IMR-90 (cell line): Measurements from ENCODE around the gene NCOA7. TPM values are rescaled to one million over a fixed set of nuclear protein-coding genes. Genes with fewer than 3 reads are reported as not detected.

Experiments
- ATAC-seq: fragments of 200-7000 bp; cut with Tn5 transposase; 2 replicates; pipeline ENCODE4 v1.9.1; 2020; ENCODE audit warnings: low read depth, mild to moderate bottlenecking, moderate library complexity
- BruUV-seq: library from RNA; stranded (reverse); fragments of 400-500 nt; replicated peaks from 2 replicates; lab custom pipeline; 2021; lab: Mats Ljungman, UMichigan
- CTCF ChIA-PET: fragments of 300-600 bp; formaldehyde crosslinking; extraction: SDS; loops from one replicate; lab custom pipeline; 2021; ENCODE audit warnings: antibody characterized with exemption; lab: Yijun Ruan, JAX
- POLR2A ChIA-PET: fragments of 300-600 bp; sonication (Branson Sonifier 250); formaldehyde crosslinking; loops from one replicate; lab custom pipeline; 2022; ENCODE audit warnings: antibody characterized with exemption; ENCODE audit not compliant: unreplicated experiment; lab: Charles Lee
- DNase-seq: peaks from one replicate; pipeline ENCODE4 v3.0.0; 2013
- H2AFZ ChIP-seq: replicated peaks from 2 replicates; pipeline ENCODE3; 2013; ENCODE audit warnings: low read length, mild to moderate bottlenecking; ENCODE audit not compliant: poor library complexity
- H2AK5ac ChIP-seq: 2 replicates; pipeline ENCODE4 v1.6.1; 2013; ENCODE audit warnings: low read depth, low read length, inconsistent platforms
- H2AK9ac ChIP-seq: replicated peaks from 2 replicates; pipeline ENCODE3; 2013; ENCODE audit warnings: mild to moderate bottlenecking, low read depth, low read length, moderate library complexity; ENCODE audit not compliant: poor library complexity
- H2BK120ac ChIP-seq: 2 replicates; pipeline ENCODE4 v1.6.1; 2013; ENCODE audit warnings: low read depth, low read length, inconsistent platforms
- H2BK15ac ChIP-seq: 3 replicates; pipeline ENCODE4 v1.6.1; 2013; ENCODE audit warnings: low read depth, low read length, inconsistent platforms
- H2BK20ac ChIP-seq: 2 replicates; pipeline ENCODE4 v1.6.1; 2013; ENCODE audit warnings: low read depth, mild to moderate bottlenecking, inconsistent platforms, low read length, moderate library complexity
- H2BK5ac ChIP-seq: 2 replicates; pipeline ENCODE4 v1.6.1; 2013; ENCODE audit warnings: mild to moderate bottlenecking, low read depth, low read length, inconsistent platforms; ENCODE audit not compliant: poor library complexity, severe bottlenecking
- H3K14ac ChIP-seq: replicated peaks from 2 replicates; pipeline ENCODE4 v1.6.1; 2013; ENCODE audit warnings: low read depth, low read length, inconsistent platforms
- H3K18ac ChIP-seq: 2 replicates; pipeline ENCODE4 v1.6.1; 2013; ENCODE audit warnings: low read depth, low read length, control low read depth
- H3K23ac ChIP-seq: 2 replicates; pipeline ENCODE4 v1.6.1; 2013; ENCODE audit warnings: low read depth, low read length, inconsistent platforms
- H3K27ac ChIP-seq: 2 replicates; pipeline ENCODE4 v1.5.1; 2013; ENCODE audit warnings: mild to moderate bottlenecking, control low read depth, low read length; ENCODE audit not compliant: insufficient read depth
- H3K27me3 ChIP-seq: 2 replicates; pipeline ENCODE4 v1.6.1; 2013; ENCODE audit warnings: low read length; ENCODE audit not compliant: control insufficient read depth, insufficient read depth
- H3K36me3 ChIP-seq: 2 replicates; pipeline ENCODE4 v1.6.1; 2013; ENCODE audit warnings: low read length, mixed read lengths; ENCODE audit not compliant: control insufficient read depth, insufficient read depth
- H3K4ac ChIP-seq: 2 replicates; pipeline ENCODE4 v1.6.1; 2013; ENCODE audit warnings: low read depth, low read length, inconsistent platforms
- H3K4me1 ChIP-seq: 2 replicates; pipeline ENCODE4 v1.6.1; 2013; ENCODE audit warnings: low read length, mixed read lengths; ENCODE audit not compliant: control insufficient read depth, insufficient read depth
- H3K4me2 ChIP-seq: 2 replicates; pipeline ENCODE4 v1.6.1; 2013; ENCODE audit warnings: low read depth, mild to moderate bottlenecking, control low read depth, low read length, moderate library complexity
- H3K4me3 ChIP-seq: 2 replicates; pipeline ENCODE4 v1.5.1; 2013; ENCODE audit warnings: low read depth, mild to moderate bottlenecking, control low read depth, low read length, moderate library complexity; ENCODE audit not compliant: insufficient read depth
- H3K56ac ChIP-seq: 2 replicates; pipeline ENCODE4 v1.6.1; 2013; ENCODE audit warnings: low read length, inconsistent platforms; ENCODE audit not compliant: insufficient read depth; ENCODE audit errors: extremely low read depth
- H3K79me1 ChIP-seq, 2 experiments: 2 replicates each; pipeline ENCODE4 v1.6.1; 2013; ENCODE audit warnings: low read length in 2 of 2, inconsistent platforms in 1 of 2, low read depth in 1 of 2
- H3K9ac ChIP-seq: 2 replicates; pipeline ENCODE4 v1.6.1; 2013; ENCODE audit warnings: low read depth, low read length, control low read depth
- H3K9me1 ChIP-seq: 2 replicates; pipeline ENCODE4 v1.6.1; 2013; ENCODE audit warnings: low read length, inconsistent platforms; ENCODE audit not compliant: insufficient read depth
- H3K9me3 ChIP-seq: 2 replicates; pipeline ENCODE4 v1.6.1; 2013; ENCODE audit warnings: low read length; ENCODE audit not compliant: control insufficient read depth, insufficient read depth
- H4K20me1 ChIP-seq: 2 replicates; pipeline ENCODE4 v1.6.1; 2013; ENCODE audit warnings: low read length, inconsistent platforms; ENCODE audit not compliant: insufficient read depth
- H4K5ac ChIP-seq: 2 replicates; pipeline ENCODE4 v1.6.1; 2013; ENCODE audit warnings: mild to moderate bottlenecking, low read depth, low read length, control low read depth
- H4K8ac ChIP-seq, 2 experiments: 2 replicates each; pipeline ENCODE4 v1.6.1; 2013; ENCODE audit warnings: low read depth in 2 of 2, low read length in 2 of 2, control low read depth in 1 of 2, inconsistent platforms in 1 of 2
- H4K91ac ChIP-seq: 2 replicates; pipeline ENCODE4 v1.6.1; 2013; ENCODE audit warnings: low read depth, low read length, inconsistent platforms; ENCODE audit not compliant: insufficient read depth
- BHLHE40 ChIP-seq: fragments of 150-350 bp; IDR thresholded peaks from 2 replicates; pipeline ENCODE4 v1.6.1; 2016; ENCODE audit warnings: mild to moderate bottlenecking, low read depth, low read length
- CEBPB ChIP-seq: IDR thresholded peaks from 2 replicates; pipeline ENCODE4 v1.6.1; 2012; ENCODE audit warnings: low read depth, low read length, improper control_type of control experiment
- CHD1 ChIP-seq: IDR thresholded peaks from 2 replicates; pipeline ENCODE4 v1.6.1; 2012; ENCODE audit warnings: low read depth, low read length, improper control_type of control experiment
- FOS ChIP-seq: fragments of 150-350 bp; IDR thresholded peaks from 2 replicates; pipeline ENCODE4 v1.6.1; 2016; ENCODE audit warnings: low read depth, low read length
- MAFK ChIP-seq: IDR thresholded peaks from 2 replicates; pipeline ENCODE4 v1.6.1; 2012; ENCODE audit warnings: low read depth, low read length, improper control_type of control experiment
- MAZ ChIP-seq: IDR thresholded peaks from 2 replicates; pipeline ENCODE4 v1.6.1; 2012; ENCODE audit warnings: low read depth, mild to moderate bottlenecking, low read length, improper control_type of control experiment, moderate library complexity, borderline replicate concordance
- MXI1 ChIP-seq: IDR thresholded peaks from 2 replicates; pipeline ENCODE4 v1.6.1; 2012; ENCODE audit warnings: low read depth, mild to moderate bottlenecking, low read length, moderate library complexity, borderline replicate concordance
- NFE2L2 ChIP-seq: fragments of 150-350 bp; IDR thresholded peaks from 2 replicates; pipeline ENCODE4 v1.6.1; 2016; ENCODE audit warnings: low read depth, mild to moderate bottlenecking, low read length
- POLR2A ChIP-seq: IDR thresholded peaks from 2 replicates; pipeline ENCODE4 v1.6.1; 2012; ENCODE audit warnings: mild to moderate bottlenecking, low read depth, low read length
- RAD21 ChIP-seq: IDR thresholded peaks from 2 replicates; pipeline ENCODE4 v1.6.1; 2012; ENCODE audit warnings: low read length, improper control_type of control experiment
- RCOR1 ChIP-seq: IDR thresholded peaks from 2 replicates; pipeline ENCODE4 v1.6.1; 2012; ENCODE audit warnings: mild to moderate bottlenecking, low read length, improper control_type of control experiment; ENCODE audit not compliant: insufficient replicate concordance
- RFX5 ChIP-seq: IDR thresholded peaks from 2 replicates; pipeline ENCODE4 v1.8.0; 2012; ENCODE audit warnings: low read depth, mild to moderate bottlenecking, low read length, moderate library complexity
- SMC3 ChIP-seq: fragments of 150-350 bp; IDR thresholded peaks from 2 replicates; pipeline ENCODE4 v1.6.1; 2016; ENCODE audit warnings: low read depth, mild to moderate bottlenecking, antibody characterized with exemption, low read length, moderate library complexity
- WGBS, 2 experiments: methylation state at CpG; one replicate each; pipeline versions ENCODE4 v1.1.5 to v1.1.7; 2013; ENCODE audit warnings: missing lambda C conversion rate in 2 of 2; ENCODE audit not compliant: insufficient read length in 1 of 2; ENCODE audit errors: extremely low coverage in 2 of 2; 5-methylcytosine and 5-hydroxymethylcytosine counted together
- dilution Hi-C: fragments of 300-500 bp; cut with HindIII; formaldehyde crosslinking; loops from one replicate; pipeline ENCODE4 v1.14.3; 2018; ENCODE audit warnings: low sequenced_read_pairs; ENCODE audit not compliant: unreplicated experiment
- in situ Hi-C: fragments of 300-500 bp; cut with MboI; formaldehyde crosslinking; loops from 3 replicates; pipeline ENCODE4 v1.14.3; 2019; ENCODE audit warnings: low sequenced_read_pairs, inconsistent platforms, mixed read lengths
- intact Hi-C: fragments of 100-400 bp; cut with micrococcal nuclease; formaldehyde crosslinking; loops from 2 replicates; pipeline ENCODE4 v1.10.0; 2022
- polyA plus RNA-seq, 3 experiments: library from polyadenylated mRNA; depleted of rRNA; stranded (reverse); fragments of >200 nt; gene quantifications; 2 replicates each; pipeline ENCODE4 v1.2.3, GENCODE V29; 2012; ENCODE audit warnings: low replicate concordance in 1 of 3
- total RNA-seq: library from RNA; depleted of rRNA; stranded (reverse); fragments of >200 nt; gene quantifications from 2 replicates; pipeline ENCODE4 v1.2.3, GENCODE V29; 2012
- TF ChIP-seq, protein P1 (sequence below): fragments of 150-350 bp; IDR thresholded peaks from 2 replicates; pipeline ENCODE4 v1.6.1; 2017; ENCODE audit warnings: mild to moderate bottlenecking, antibody characterized with exemption, low read length, low read depth
- TF ChIP-seq, protein P2 (sequence below): conservative IDR thresholded peaks from 2 replicates; pipeline ENCODE4 v1.5.1; 2012; ENCODE audit warnings: mild to moderate bottlenecking, low read depth, low read length, improper control_type of control experiment

Gene NCOA7
- total and polyA plus RNA-seq, 2 of the 4 experiments (the other 2 are of a cell fraction): 12.6 to 12.9 TPM

- TF ChIP-seq CHD1 (no peak), BHLHE40 (no peak)
Measured at GRCh38 chr6:125906158-125906998, 115.6 kb downstream of the NCOA7 start (continued).

DNA sequence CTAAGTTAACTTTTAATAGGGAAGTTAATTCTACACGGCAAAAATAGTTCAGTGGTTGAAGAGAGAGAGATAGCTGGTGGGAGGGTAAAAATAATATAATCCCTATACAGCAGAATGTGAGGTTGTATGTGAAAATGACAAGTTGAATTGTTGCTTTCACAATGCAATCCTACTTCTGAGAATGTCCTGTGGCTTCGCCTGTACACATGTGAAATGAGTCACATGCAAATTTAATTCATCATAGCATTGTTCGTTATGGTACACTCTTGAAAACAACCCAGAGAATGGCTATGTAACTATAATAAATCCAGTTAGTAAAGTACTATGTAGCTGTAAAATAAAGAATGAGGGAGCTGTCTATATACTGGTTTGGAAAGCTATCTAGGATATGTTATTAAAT, 119.8 kb downstream of the NCOA7 start:
- Histone ChIP-seq H3K4me2 (no peak overlapping the region), H4K5ac (no peak overlapping the region), H2BK20ac (no peak overlapping the region), H3K27ac (no peak overlapping the region), H3K56ac (no peak overlapping the region), H4K91ac (no peak overlapping the region), H3K36me3 (peaks cover 4% of the 10 kb centered on the region), H3K14ac (no peak overlapping the region), H3K79me1 (no peaks in the 10 kb centered on the region), H3K27me3 (no peaks in the 10 kb centered on the region), H4K20me1 (no peaks in the 10 kb centered on the region), H3K9me3 (no peaks in the 10 kb centered on the region), H4K8ac (no peak overlapping the region), H3K23ac (no peak overlapping the region), H2BK120ac (no peak overlapping the region), H2BK5ac (peak overlapping the region; percentile 2), H3K9me1 (peaks cover 6% of the 10 kb centered on the region), H2AK5ac (no peak overlapping the region), H2AFZ (no peak overlapping the region), H3K9ac (no peak overlapping the region), H2BK15ac (no peak overlapping the region), H3K4ac (no peak overlapping the region), H3K4me1 (peaks cover 2% of the 10 kb centered on the region; the same call in 1 of the 2 replicates), H2AK9ac (no peak overlapping the region), H3K4me3 (no peak overlapping the region), H3K18ac (no peak overlapping the region)
- ATAC-seq (peak; percentile 33), DNase-seq (peak; percentile 76)
- ChIA-PET POLR2A (no interaction called here), CTCF (no interaction called here)
- dilution Hi-C loops: no loop called here
- no CpG with 5 or more reads among the region's 3 CpGs for WGBS, 2 experiments
- intact Hi-C loops: no loop called here
- in situ Hi-C loops: no loop called here
- TF ChIP-seq, protein P1, sequence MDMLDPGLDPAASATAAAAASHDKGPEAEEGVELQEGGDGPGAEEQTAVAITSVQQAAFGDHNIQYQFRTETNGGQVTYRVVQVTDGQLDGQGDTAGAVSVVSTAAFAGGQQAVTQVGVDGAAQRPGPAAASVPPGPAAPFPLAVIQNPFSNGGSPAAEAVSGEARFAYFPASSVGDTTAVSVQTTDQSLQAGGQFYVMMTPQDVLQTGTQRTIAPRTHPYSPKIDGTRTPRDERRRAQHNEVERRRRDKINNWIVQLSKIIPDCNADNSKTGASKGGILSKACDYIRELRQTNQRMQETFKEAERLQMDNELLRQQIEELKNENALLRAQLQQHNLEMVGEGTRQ: no peak
- TF ChIP-seq NFE2L2 (no peak), RFX5 (no peak), FOS (peak; percentile 43; the same call in 1 of the 2 replicates), POLR2A (no peak), SMC3 (no peak), MAFK (no peak), RCOR1 (no peak), RAD21 (no peak), MXI1 (no peak), CHD1 (no peak), BHLHE40 (no peak), CEBPB (peak; percentile 61; the same call in 1 of the 2 replicates), MAZ (no peak)
- TF ChIP-seq, protein P2, sequence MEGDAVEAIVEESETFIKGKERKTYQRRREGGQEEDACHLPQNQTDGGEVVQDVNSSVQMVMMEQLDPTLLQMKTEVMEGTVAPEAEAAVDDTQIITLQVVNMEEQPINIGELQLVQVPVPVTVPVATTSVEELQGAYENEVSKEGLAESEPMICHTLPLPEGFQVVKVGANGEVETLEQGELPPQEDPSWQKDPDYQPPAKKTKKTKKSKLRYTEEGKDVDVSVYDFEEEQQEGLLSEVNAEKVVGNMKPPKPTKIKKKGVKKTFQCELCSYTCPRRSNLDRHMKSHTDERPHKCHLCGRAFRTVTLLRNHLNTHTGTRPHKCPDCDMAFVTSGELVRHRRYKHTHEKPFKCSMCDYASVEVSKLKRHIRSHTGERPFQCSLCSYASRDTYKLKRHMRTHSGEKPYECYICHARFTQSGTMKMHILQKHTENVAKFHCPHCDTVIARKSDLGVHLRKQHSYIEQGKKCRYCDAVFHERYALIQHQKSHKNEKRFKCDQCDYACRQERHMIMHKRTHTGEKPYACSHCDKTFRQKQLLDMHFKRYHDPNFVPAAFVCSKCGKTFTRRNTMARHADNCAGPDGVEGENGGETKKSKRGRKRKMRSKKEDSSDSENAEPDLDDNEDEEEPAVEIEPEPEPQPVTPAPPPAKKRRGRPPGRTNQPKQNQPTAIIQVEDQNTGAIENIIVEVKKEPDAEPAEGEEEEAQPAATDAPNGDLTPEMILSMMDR: no peak
- no TSS peak for BruUV-seq
